ENCODE data around the gene RAB15.
A peak's percentile ranks its signal among the peaks of the same experiment; 100 is the strongest.

RAB15 gene

DNA sequence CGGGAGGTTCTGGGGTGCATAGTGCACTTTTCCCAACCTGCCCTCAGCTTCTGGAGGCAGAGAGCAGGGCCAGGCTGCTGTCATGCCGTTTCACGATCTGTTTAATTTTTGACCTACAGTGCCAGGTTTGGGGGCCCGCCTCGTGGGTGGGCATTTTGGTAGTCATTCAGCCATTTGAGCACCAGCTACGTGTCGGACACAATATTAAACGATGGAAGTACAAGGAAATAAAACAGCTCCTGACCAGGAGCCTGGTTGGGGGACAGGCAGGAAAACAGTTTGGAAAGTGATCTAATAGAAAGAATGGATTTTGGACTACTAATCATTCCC is 15.3 kb upstream of the RAB15 start:
- Histone ChIP-seq H3K4me1 (ENCODE audit: control insufficient read depth, insufficient read depth, low read length) (peaks cover 3% of the 10 kb centered on the region; the same call in 1 of the 2 replicates), H3K4me3 (ENCODE audit: low read depth, low read length) (peak overlapping the region; percentile 85), H3K9me3 (ENCODE audit: control insufficient read depth, insufficient read depth, low read depth, low read length) (no peaks in the 10 kb centered on the region), H3K27ac (ENCODE audit: extremely low read depth, low read depth, low read length) (peak overlapping the region; percentile 61; the same call in 1 of the 2 replicates), H3K36me3 (ENCODE audit: control insufficient read depth in 2 of 2, insufficient read depth in 1 of 2, low read length in 2 of 2) (no peaks in the 10 kb centered on the region)
- TF ChIP-seq ZNF335 (tag by site-specific recombination; conservative IDR thresholded peaks at IDR 0.05) (peak; percentile 24; the same call in 1 of the 2 replicates), IKZF3 (tag by site-specific recombination; IDR thresholded peaks at IDR 0.05) (0 out of 2 replicates have a peak, but pooled peaks have one; percentile 2), ZBTB20 (tag by site-specific recombination; IDR thresholded peaks at IDR 0.05) (peak; percentile 78), YY2 (tag by site-specific recombination; IDR thresholded peaks at IDR 0.05) (no peak)
- TF ChIP-seq, protein P1, sequence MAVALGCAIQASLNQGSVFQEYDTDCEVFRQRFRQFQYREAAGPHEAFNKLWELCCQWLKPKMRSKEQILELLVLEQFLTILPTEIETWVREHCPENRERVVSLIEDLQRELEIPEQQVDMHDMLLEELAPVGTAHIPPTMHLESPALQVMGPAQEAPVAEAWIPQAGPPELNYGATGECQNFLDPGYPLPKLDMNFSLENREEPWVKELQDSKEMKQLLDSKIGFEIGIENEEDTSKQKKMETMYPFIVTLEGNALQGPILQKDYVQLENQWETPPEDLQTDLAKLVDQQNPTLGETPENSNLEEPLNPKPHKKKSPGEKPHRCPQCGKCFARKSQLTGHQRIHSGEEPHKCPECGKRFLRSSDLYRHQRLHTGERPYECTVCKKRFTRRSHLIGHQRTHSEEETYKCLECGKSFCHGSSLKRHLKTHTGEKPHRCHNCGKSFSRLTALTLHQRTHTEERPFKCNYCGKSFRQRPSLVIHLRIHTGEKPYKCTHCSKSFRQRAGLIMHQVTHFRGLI (tag by site-specific recombination; IDR thresholded peaks at IDR 0.05) = peak; percentile 2; the same call in 1 of the 2 replicates
- ChIA-PET POLR2A (interaction anchor here (0.8 to 1.5 kb wide), 7 partner anchors 11 to 115 kb away, joined by 3 to 6 read pairs (median 3); partner anchors contain the start of gene MAX), CTCF (interaction anchor here (0.6 to 3.2 kb wide), 8 partner anchors 8 to 1357 kb away, joined by 3 to 37 read pairs (median 4); no protein-coding TSS in a partner anchor)

DNA sequence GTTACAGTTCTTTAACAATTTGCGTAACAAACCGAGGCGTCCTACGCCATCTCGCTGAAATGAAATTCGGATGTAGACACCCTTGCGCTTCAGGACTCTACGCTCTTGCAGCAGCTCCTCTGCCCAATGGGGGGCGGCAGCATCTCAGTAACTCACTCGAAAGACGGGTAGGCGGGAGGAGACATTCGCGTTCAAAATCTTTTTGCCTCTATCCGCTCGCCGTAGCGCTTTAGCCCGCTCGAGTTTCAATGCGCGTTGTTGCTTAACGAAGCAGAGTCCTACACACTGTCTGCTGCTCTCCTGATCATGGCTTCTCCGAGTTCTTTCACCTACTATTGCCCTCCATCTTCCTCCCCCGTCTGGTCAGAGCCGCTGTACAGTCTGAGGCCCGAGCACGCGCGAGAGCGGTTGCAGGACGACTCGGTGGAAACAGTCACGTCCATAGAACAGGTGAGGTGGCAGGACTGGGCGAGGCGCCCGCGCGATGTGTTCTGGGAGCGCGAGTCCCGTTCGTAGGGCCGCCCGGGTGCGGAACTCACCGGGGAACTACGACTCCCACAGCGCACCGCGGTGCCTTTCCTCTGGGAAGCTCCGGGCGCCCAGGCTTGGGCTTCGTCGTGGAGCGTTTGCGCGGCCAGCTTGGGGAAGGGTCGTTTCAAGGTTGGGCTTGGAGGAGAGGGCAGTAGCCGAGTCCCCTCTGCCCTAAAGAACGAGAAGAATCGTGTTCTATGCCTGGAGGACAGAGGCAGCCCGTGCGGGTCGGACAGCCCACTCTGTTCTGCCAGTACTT is 14.7 kb upstream of the RAB15 start, which contains the start of gene FNTB:
TSS of gene FNTB (plus strand) at position 248 of the 790 bp plus-strand sequence. CDS start at position 307, 59 bp downstream.
- ChIA-PET POLR2A (interaction anchor here (0.6 to 1.5 kb wide), 11 partner anchors 12 to 147 kb away, joined by 3 to 6 read pairs (median 4); partner anchors contain the start of gene MAX), CTCF (interaction anchor here (0.6 to 3.2 kb wide), 13 partner anchors 8 to 1358 kb away, joined by 3 to 37 read pairs (median 4); no protein-coding TSS in a partner anchor)
- Histone ChIP-seq H3K9me3 (ENCODE audit: control insufficient read depth, insufficient read depth, low read depth, low read length) (no peaks in the 10 kb centered on the region), H3K4me3 (ENCODE audit: low read depth, low read length) (peak within 1 kb of the TSS; percentile 85), H3K27ac (ENCODE audit: extremely low read depth, low read depth, low read length) (peak within 1 kb of the TSS; percentile 61), H3K4me1 (ENCODE audit: control insufficient read depth, insufficient read depth, low read length) (peaks cover 3% of the 10 kb centered on the region; the same call in 1 of the 2 replicates), H3K36me3 (ENCODE audit: control insufficient read depth in 2 of 2, insufficient read depth in 1 of 2, low read length in 2 of 2) (no peaks in the 10 kb centered on the region)
- no peak for TF ChIP-seq ZNF362 (tag by site-specific recombination; IDR thresholded peaks at IDR 0.05)
- TF ChIP-seq ZNF394 (tag by site-specific recombination; IDR thresholded peaks at IDR 0.05; ENCODE audit: borderline replicate concordance) = peak; percentile 80; the same call in 1 of the 2 replicates
- TF ChIP-seq TCF7L2 (IDR thresholded peaks at IDR 0.05; ENCODE audit: borderline replicate concordance, low read depth, low read length) = no peak
- TF ChIP-seq ZNF391 (tag by site-specific recombination; IDR thresholded peaks at IDR 0.05; ENCODE audit: borderline replicate concordance, low read depth) = 0 out of 2 replicates have a peak, but pooled peaks have one; percentile 64
- TF ChIP-seq KLF1 (tag by site-specific recombination; IDR thresholded peaks at IDR 0.05) = peak; percentile 54
- TF ChIP-seq ZNF660 (tag by site-specific recombination; IDR thresholded peaks at IDR 0.05) = peak; percentile 79
- peak; percentile 81 for TF ChIP-seq ZNF629 (tag by site-specific recombination; IDR thresholded peaks at IDR 0.05)
- TF ChIP-seq ZNF221 (tag by site-specific recombination; IDR thresholded peaks at IDR 0.05; ENCODE audit: borderline replicate concordance) = no peak
- no peak for TF ChIP-seq PRDM2 (tag by site-specific recombination; IDR thresholded peaks at IDR 0.05; ENCODE audit: borderline replicate concordance)
- TF ChIP-seq ZBTB20 (tag by site-specific recombination; IDR thresholded peaks at IDR 0.05) = peak; percentile 87
- peak; percentile 74; the same call in 1 of the 2 replicates for TF ChIP-seq SP3 (tag by site-specific recombination; IDR thresholded peaks at IDR 0.05)
- no peak for TF ChIP-seq ZNF776 (tag by site-specific recombination; IDR thresholded peaks at IDR 0.05; ENCODE audit: borderline replicate concordance)
- peak; percentile 59; the same call in 1 of the 2 replicates for TF ChIP-seq ZNF843 (tag by site-specific recombination; IDR thresholded peaks at IDR 0.05)
- TF ChIP-seq ZFP37 (tag by site-specific recombination; IDR thresholded peaks at IDR 0.05) = peak; percentile 86
- TF ChIP-seq ZIC2 (tag by site-specific recombination; IDR thresholded peaks at IDR 0.05) = peak; percentile 30; the same call in 1 of the 2 replicates
- TF ChIP-seq ZNF610 (tag by site-specific recombination; IDR thresholded peaks at IDR 0.05; ENCODE audit: borderline replicate concordance) = peak; percentile 84
- TF ChIP-seq KLF7 (tag by site-specific recombination; IDR thresholded peaks at IDR 0.05; ENCODE audit: borderline replicate concordance) = peak; percentile 91; the same call in 1 of the 2 replicates
- TF ChIP-seq ZNF146 (tag by site-specific recombination; IDR thresholded peaks at IDR 0.05) = peak; percentile 59; the same call in 1 of the 2 replicates
- TF ChIP-seq MZF1 (tag by site-specific recombination; IDR thresholded peaks at IDR 0.05; ENCODE audit: borderline replicate concordance) = no peak
- peak; percentile 80 for TF ChIP-seq ZFHX2 (tag by site-specific recombination; conservative IDR thresholded peaks at IDR 0.05)
- 0 out of 2 replicates have a peak, but pooled peaks have one; percentile 3 for TF ChIP-seq GLIS1 (tag by site-specific recombination; IDR thresholded peaks at IDR 0.05)
